ENCODE data around the gene KCNMB1. TPM values are rescaled to one million over a fixed set of nuclear protein-coding genes. Genes with fewer than 3 reads are reported as not detected.

The KCNMB1 gene
- total RNA-seq, 4 donors from 2014 or later = 0.18 to 1.5 (median 0.81) TPM

- Histone ChIP-seq H3K4me3 (no peak overlapping the region), H3K4me1 (peaks cover 5 to 28% (median 22%) of the 10 kb centered on the region in 4 donors), H3K36me3 (no peaks in the 10 kb centered on the region), H3K9me3 (no peaks in the 10 kb centered on the region), H3K27me3 (no peaks in the 10 kb centered on the region), H3K27ac (peak overlapping the region; percentile 50 to 77 (median 71))
- peak in 2 of 3 donors; percentile 74 to 79 for DNase-seq
- no peak for TF ChIP-seq CTCF (IDR thresholded peaks at IDR 0.05)
- TF ChIP-seq POLR2A (IDR thresholded peaks at IDR 0.05) = no peak
Observed at GRCh38 chr5:170333161-170333910, 55.8 kb downstream of the KCNMB1 start.

- peak overlapping the region; percentile 55 to 85 (median 74) for H3K27ac ChIP-seq
- DNase-seq = no peak
- no peaks in the 10 kb centered on the region for H3K36me3 ChIP-seq
- no peak overlapping the region for H3K4me3 ChIP-seq
- H3K9me3 ChIP-seq = no peaks in the 10 kb centered on the region
- H3K4me1 ChIP-seq = peaks cover 5 to 28% (median 25%) of the 10 kb centered on the region in 4 donors
- TF ChIP-seq POLR2A (IDR thresholded peaks at IDR 0.05) (no peak), CTCF (IDR thresholded peaks at IDR 0.05) (no peak)
- H3K27me3 ChIP-seq = no peaks in the 10 kb centered on the region
Observed at GRCh38 chr5:170332058-170332457, 57.1 kb downstream of the KCNMB1 start.

- H3K9me3 ChIP-seq = no peaks in the 10 kb centered on the region
- peaks cover 5 to 28% (median 26%) of the 10 kb centered on the region in 4 donors for H3K4me1 ChIP-seq
- no peaks in the 10 kb centered on the region for H3K36me3 ChIP-seq
- TF ChIP-seq POLR2A (IDR thresholded peaks at IDR 0.05) = no peak
- TF ChIP-seq CTCF (IDR thresholded peaks at IDR 0.05) = no peak
- no peaks in the 10 kb centered on the region for H3K27me3 ChIP-seq
- H3K4me3 ChIP-seq = no peak overlapping the region
- H3K27ac ChIP-seq = peak overlapping the region; percentile 56 to 85 (median 72)
- DNase-seq = no peak
Observed at GRCh38 chr5:170330568-170331054, 58.6 kb downstream of the KCNMB1 start.

- peaks cover 5 to 28% (median 26%) of the 10 kb centered on the region in 4 donors for H3K4me1 ChIP-seq
- DNase-seq = no peak
- peak overlapping the region in 1 of 4 donors; percentile 39 for H3K27ac ChIP-seq
- no peak overlapping the region for H3K4me3 ChIP-seq
- H3K9me3 ChIP-seq = no peaks in the 10 kb centered on the region
- H3K36me3 ChIP-seq = no peaks in the 10 kb centered on the region
- H3K27me3 ChIP-seq = no peaks in the 10 kb centered on the region
- TF ChIP-seq POLR2A (IDR thresholded peaks at IDR 0.05) (no peak), CTCF (IDR thresholded peaks at IDR 0.05) (no peak)
Observed at GRCh38 chr5:170329524-170329923, 59.6 kb downstream of the KCNMB1 start.

- H3K9me3 ChIP-seq = no peaks in the 10 kb centered on the region
- H3K36me3 ChIP-seq = no peaks in the 10 kb centered on the region
- peaks cover 5 to 22% (median 19%) of the 10 kb centered on the region in 4 donors for H3K4me1 ChIP-seq
- DNase-seq = no peak
- TF ChIP-seq CTCF (IDR thresholded peaks at IDR 0.05) (no peak), POLR2A (IDR thresholded peaks at IDR 0.05) (no peak)
- no peaks in the 10 kb centered on the region for H3K27me3 ChIP-seq
- H3K4me3 ChIP-seq = no peak overlapping the region
- H3K27ac ChIP-seq = peak overlapping the region in 1 of 4 donors; percentile 44
Observed at GRCh38 chr5:170327829-170328228, 61.3 kb downstream of the KCNMB1 start.
